ENCODE measurements around the gene PABPN1L.

PABPN1L gene

GRCh38 chr16:88865742-88866141 lies 718 bp downstream of the PABPN1L start:
- Histone ChIP-seq H3K9me2 (replicated peaks; ENCODE audit: control insufficient read depth, low read length) (no peaks in the 10 kb centered on the region), H3K4me3 (ENCODE audit: low read length) (no peak overlapping the region), H3F3A (ENCODE audit: control insufficient read depth, insufficient read depth) (no peaks in the 10 kb centered on the region), H3K36me3 (ENCODE audit: control insufficient read depth, low read length) (peaks cover 4% of the 10 kb centered on the region; the same call in 1 of the 2 replicates), H3K4me1 (ENCODE audit: control insufficient read depth, low read length) (no peaks in the 10 kb centered on the region), H3K9me3 (ENCODE audit: control insufficient read depth, insufficient read depth, low read length) (no peaks in the 10 kb centered on the region), H3K27me3 (ENCODE audit: control insufficient read depth, low read length) (peaks cover 24% of the 10 kb centered on the region), H4K20me1 (ENCODE audit: control insufficient read depth, insufficient read depth, low read depth, low read length) (no peaks in the 10 kb centered on the region), H3K4me2 (ENCODE audit: low read length) (no peak overlapping the region), H3K27ac (ENCODE audit: low read depth, low read length) (no peak overlapping the region), H3K79me2 (ENCODE audit: control insufficient read depth, low read length) (no peaks in the 10 kb centered on the region)
- no peak for TF ChIP-seq EZH2phosphoT487 (IDR thresholded peaks at IDR 0.05; ENCODE audit: borderline replicate concordance, low read length)
- TF ChIP-seq, protein P1, sequence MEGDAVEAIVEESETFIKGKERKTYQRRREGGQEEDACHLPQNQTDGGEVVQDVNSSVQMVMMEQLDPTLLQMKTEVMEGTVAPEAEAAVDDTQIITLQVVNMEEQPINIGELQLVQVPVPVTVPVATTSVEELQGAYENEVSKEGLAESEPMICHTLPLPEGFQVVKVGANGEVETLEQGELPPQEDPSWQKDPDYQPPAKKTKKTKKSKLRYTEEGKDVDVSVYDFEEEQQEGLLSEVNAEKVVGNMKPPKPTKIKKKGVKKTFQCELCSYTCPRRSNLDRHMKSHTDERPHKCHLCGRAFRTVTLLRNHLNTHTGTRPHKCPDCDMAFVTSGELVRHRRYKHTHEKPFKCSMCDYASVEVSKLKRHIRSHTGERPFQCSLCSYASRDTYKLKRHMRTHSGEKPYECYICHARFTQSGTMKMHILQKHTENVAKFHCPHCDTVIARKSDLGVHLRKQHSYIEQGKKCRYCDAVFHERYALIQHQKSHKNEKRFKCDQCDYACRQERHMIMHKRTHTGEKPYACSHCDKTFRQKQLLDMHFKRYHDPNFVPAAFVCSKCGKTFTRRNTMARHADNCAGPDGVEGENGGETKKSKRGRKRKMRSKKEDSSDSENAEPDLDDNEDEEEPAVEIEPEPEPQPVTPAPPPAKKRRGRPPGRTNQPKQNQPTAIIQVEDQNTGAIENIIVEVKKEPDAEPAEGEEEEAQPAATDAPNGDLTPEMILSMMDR (IDR thresholded peaks at IDR 0.05; ENCODE audit: low read depth, low read length, poor library complexity, severe bottlenecking) = no peak

- no peaks in the 10 kb centered on the region for H4K20me1 ChIP-seq (ENCODE audit: control insufficient read depth, insufficient read depth, low read depth, low read length)
- H3K9me3 ChIP-seq (ENCODE audit: control insufficient read depth, insufficient read depth, low read length) = no peaks in the 10 kb centered on the region
- no peaks in the 10 kb centered on the region for H3F3A ChIP-seq (ENCODE audit: control insufficient read depth, insufficient read depth)
Observed at GRCh38 chr16:88865310-88865709, 1.1 kb downstream of the PABPN1L start.

GRCh38 chr16:88864521-88864920 lies 1.9 kb downstream of the PABPN1L start:
- H3K9me2 ChIP-seq (replicated peaks; ENCODE audit: control insufficient read depth, low read length) = no peaks in the 10 kb centered on the region
- H3K4me3 ChIP-seq (ENCODE audit: low read length) = no peak overlapping the region
- H3K27ac ChIP-seq (ENCODE audit: low read depth, low read length) = no peak overlapping the region
- no peak for TF ChIP-seq EZH2phosphoT487 (IDR thresholded peaks at IDR 0.05; ENCODE audit: borderline replicate concordance, low read length)
- TF ChIP-seq, protein P1 (IDR thresholded peaks at IDR 0.05; ENCODE audit: low read depth, low read length, poor library complexity, severe bottlenecking) = no peak
- H4K20me1 ChIP-seq (ENCODE audit: control insufficient read depth, insufficient read depth, low read depth, low read length) = no peaks in the 10 kb centered on the region
- H3K36me3 ChIP-seq (ENCODE audit: control insufficient read depth, low read length) = peaks cover 14% of the 10 kb centered on the region
- H3F3A ChIP-seq (ENCODE audit: control insufficient read depth, insufficient read depth) = no peaks in the 10 kb centered on the region
- 0 out of 2 replicates have a peak, but pooled peaks cover 2% of the 10 kb centered on the region for H3K4me1 ChIP-seq (ENCODE audit: control insufficient read depth, low read length)
- H3K4me2 ChIP-seq (ENCODE audit: low read length) = no peak overlapping the region
- no peaks in the 10 kb centered on the region for H3K9me3 ChIP-seq (ENCODE audit: control insufficient read depth, insufficient read depth, low read length)
- H3K79me2 ChIP-seq (ENCODE audit: control insufficient read depth, low read length) = no peaks in the 10 kb centered on the region
- peaks cover 14% of the 10 kb centered on the region for H3K27me3 ChIP-seq (ENCODE audit: control insufficient read depth, low read length)

More at GRCh38 chr16:88865310-88865709, 1.1 kb downstream of the PABPN1L start:
- peaks cover 19% of the 10 kb centered on the region for H3K27me3 ChIP-seq (ENCODE audit: control insufficient read depth, low read length)
- H3K27ac ChIP-seq (ENCODE audit: low read depth, low read length) = no peak overlapping the region
- no peaks in the 10 kb centered on the region for H3K79me2 ChIP-seq (ENCODE audit: control insufficient read depth, low read length)
- H3K9me2 ChIP-seq (replicated peaks; ENCODE audit: control insufficient read depth, low read length) = no peaks in the 10 kb centered on the region
- H3K36me3 ChIP-seq (ENCODE audit: control insufficient read depth, low read length) = peaks cover 7% of the 10 kb centered on the region; the same call in 1 of the 2 replicates
- H3K4me1 ChIP-seq (ENCODE audit: control insufficient read depth, low read length) = no peaks in the 10 kb centered on the region
- no peak overlapping the region for H3K4me3 ChIP-seq (ENCODE audit: low read length)
- TF ChIP-seq, protein P1 (IDR thresholded peaks at IDR 0.05; ENCODE audit: low read depth, low read length, poor library complexity, severe bottlenecking) = no peak
- TF ChIP-seq EZH2phosphoT487 (IDR thresholded peaks at IDR 0.05; ENCODE audit: borderline replicate concordance, low read length) = no peak
- no peak overlapping the region for H3K4me2 ChIP-seq (ENCODE audit: low read length)

All from DOHH2 (cell line).